ELR (cell line): Measurements from ENCODE around the gene ZSWIM9.

Experiments used
- DNase-seq: peaks from one replicate; pipeline ENCODE4 v3.0.0-alpha.2; 2015; ENCODE audit warnings: low read depth

Gene ZSWIM9

GRCh38 chr19:48175578-48175977 lies 5.1 kb downstream of the ZSWIM9 start:
- no peak for DNase-seq

GRCh38 chr19:48176226-48176625 lies 5.7 kb downstream of the ZSWIM9 start:
- no peak for DNase-seq

GRCh38 chr19:48181505-48181904 lies 11.0 kb downstream of the ZSWIM9 start:
- no peak for DNase-seq

- DNase-seq = no peak
Observed at GRCh38 chr19:48182434-48182833, 12.0 kb downstream of the ZSWIM9 start.

GRCh38 chr19:48183356-48183755 lies 12.9 kb downstream of the ZSWIM9 start:
- DNase-seq = no peak

- no peak for DNase-seq
Observed at GRCh38 chr19:48186015-48186414, 15.5 kb downstream of the ZSWIM9 start.

GRCh38 chr19:48186541-48186991 lies 16.1 kb downstream of the ZSWIM9 start:
- no peak for DNase-seq

- peak; percentile 51 for DNase-seq
Observed at GRCh38 chr19:48190288-48190884, 19.9 kb downstream of the ZSWIM9 start.

GRCh38 chr19:48190885-48191284 lies 20.4 kb downstream of the ZSWIM9 start:
- no peak for DNase-seq

GRCh38 chr19:48192750-48193149 lies 22.3 kb downstream of the ZSWIM9 start:
- DNase-seq = no peak

- DNase-seq = no peak
Observed at GRCh38 chr19:48194041-48194843, 23.8 kb downstream of the ZSWIM9 start.

- no peak for DNase-seq
Observed at GRCh38 chr19:48194844-48195830, 24.7 kb downstream of the ZSWIM9 start.

GRCh38 chr19:48196321-48196763 lies 25.9 kb downstream of the ZSWIM9 start:
- no peak for DNase-seq

- no peak for DNase-seq
Observed at GRCh38 chr19:48196933-48197665, 26.6 kb downstream of the ZSWIM9 start.

- DNase-seq = no peak
Observed at GRCh38 chr19:48203222-48203793, 32.8 kb downstream of the ZSWIM9 start.

- peak; percentile 96 for DNase-seq
Observed at GRCh38 chr19:48203794-48204628, 33.5 kb downstream of the ZSWIM9 start.

- no peak for DNase-seq
Observed at GRCh38 chr19:48206397-48207093, 36.1 kb downstream of the ZSWIM9 start.

GRCh38 chr19:48210005-48210404 lies 39.5 kb downstream of the ZSWIM9 start:
- DNase-seq = no peak

- DNase-seq = no peak
Observed at GRCh38 chr19:48213959-48214358, 43.5 kb downstream of the ZSWIM9 start.

- no peak for DNase-seq
Observed at GRCh38 chr19:48216933-48217332, 46.5 kb downstream of the ZSWIM9 start.
